K562 (cell line): ENCODE results near the gene ALDH7A1. TPM values are rescaled to one million over a fixed set of nuclear protein-coding genes. Genes with fewer than 3 reads are reported as not detected.

Experiments used
- CEBPG ChIP-seq, 3 experiments: fragments of 200-800 bp in 1 of 3; sonication (Bioruptor generic) in 1 of 3; sonication (generic) in 1 of 3; formaldehyde crosslinking in 1 of 3; IDR thresholded peaks in 2 of 3; conservative IDR thresholded peaks in 1 of 3; 2 replicates each; pipeline versions ENCODE4 v1.6.1 to v1.8.0; 2016 to 2022; ENCODE audit warnings: missing compliant biosample characterization in 2 of 3, missing genetic modification characterization in 2 of 3, mild to moderate bottlenecking in 1 of 3, missing genetic modification reagents in 1 of 3
- FIP1L1 ChIP-seq: fragments of 200-400 bp; formaldehyde crosslinking; IDR thresholded peaks from 2 replicates; pipeline ENCODE4 v1.6.1; 2018; ENCODE audit warnings: mild to moderate bottlenecking, low read depth, low read length; ENCODE audit not compliant: poor library complexity, severe bottlenecking
- FOSL1 ChIP-seq: fragments of 200-800 bp; sonication (Bioruptor generic); conservative IDR thresholded peaks from 2 replicates; pipeline ENCODE4 v1.6.1; 2016; ENCODE audit warnings: missing genetic modification characterization, missing compliant biosample characterization
- HDAC2 ChIP-seq: fragments of 450-650 bp; IDR thresholded peaks from 2 replicates; pipeline ENCODE4 v1.6.1; 2016; ENCODE audit warnings: mild to moderate bottlenecking
- HOXB6 ChIP-seq: fragments of 250-450 bp; sonication (Bioruptor Pico); IDR thresholded peaks from 2 replicates; pipeline ENCODE4 v1.5.1; 2022; ENCODE audit warnings: mild to moderate bottlenecking, borderline replicate concordance
- ILF3 ChIP-seq: fragments of 450-650 bp; IDR thresholded peaks from 2 replicates; pipeline ENCODE4 v1.6.1; 2018; ENCODE audit warnings: antibody characterized with exemption, mild to moderate bottlenecking, moderate library complexity, borderline replicate concordance
- KAT7 ChIP-seq: sonication (generic); formaldehyde crosslinking; IDR thresholded peaks from 2 replicates; pipeline ENCODE4 v1.8.0; 2022; ENCODE audit warnings: missing genetic modification reagents, mild to moderate bottlenecking, borderline replicate concordance
- LCOR ChIP-seq: sonication (generic); formaldehyde crosslinking; IDR thresholded peaks from 2 replicates; pipeline ENCODE4 v1.8.0; 2022; ENCODE audit warnings: mild to moderate bottlenecking, missing genetic modification reagents
- NUFIP1 ChIP-seq: fragments of 450-650 bp; IDR thresholded peaks from 2 replicates; pipeline ENCODE4 v1.6.1; 2018; ENCODE audit not compliant: partially characterized antibody
- PURB ChIP-seq: sonication (generic); formaldehyde crosslinking; IDR thresholded peaks from 2 replicates; pipeline ENCODE4 v1.9.0; 2021; ENCODE audit warnings: low read depth, mild to moderate bottlenecking, missing genetic modification reagents
- RUNX1 ChIP-seq: sonication (generic); IDR thresholded peaks from 2 replicates; pipeline ENCODE4 v1.6.1; 2016; ENCODE audit warnings: antibody characterized with exemption, low read depth
- SIN3B ChIP-seq: fragments of 450-650 bp; IDR thresholded peaks from 2 replicates; pipeline ENCODE4 v1.6.1; 2017; ENCODE audit warnings: low read depth, mild to moderate bottlenecking, moderate library complexity
- SMARCA5 ChIP-seq: fragments of 450-650 bp; IDR thresholded peaks from 2 replicates; pipeline ENCODE4 v1.6.1; 2016
- SMC3 ChIP-seq: conservative IDR thresholded peaks from 2 replicates; pipeline ENCODE4 v1.6.1; 2011; ENCODE audit warnings: low read depth, low read length, improper control_type of control experiment; ENCODE audit not compliant: insufficient read depth
- STAT5B ChIP-seq: fragments of 250-450 bp; sonication (Bioruptor Pico); IDR thresholded peaks from 2 replicates; pipeline ENCODE4 v1.8.0; 2021; ENCODE audit warnings: mild to moderate bottlenecking, inconsistent platforms
- ZNF785 ChIP-seq: fragments of 250-450 bp; sonication (Bioruptor Pico); IDR thresholded peaks from 2 replicates; pipeline ENCODE4 v1.4.0; 2020; ENCODE audit warnings: mild to moderate bottlenecking
- polyA plus RNA-seq, 8 experiments: library from polyadenylated mRNA; depleted of rRNA in 4 of 8; stranded (reverse) in 5 of 8; unstranded in 3 of 8; fragments of >200 nt; fragmentation: Nextera tagmentation in 2 of 8; fragmentation: Illumina TruSeq in 1 of 8; extraction: Ambion mirVana in 2 of 8; extraction: Trizol in 1 of 8; gene quantifications; 2 replicates each; pipeline versions ENCODE4 v1.2.1 to v1.2.3, GENCODE V29; 2011 to 2014; ENCODE audit warnings: inconsistent platforms in 1 of 8, missing spikeins in 1 of 8
- total RNA-seq, 7 experiments: library from RNA; depleted of rRNA in 6 of 7; stranded (reverse); fragments of >200 nt in 6 of 7; fragmentation: Illumina TruSeq in 2 of 7; extraction: Trizol in 2 of 7; gene quantifications; 2 replicates each; pipeline versions ENCODE4 v1.2.1 to v1.2.3, GENCODE V29; 2011 to 2021; ENCODE audit warnings: low replicate concordance in 1 of 7
- TF ChIP-seq, protein P1 (sequence below): fragments of 250-450 bp; sonication (Bioruptor Pico); IDR thresholded peaks from 2 replicates; pipeline ENCODE4 v1.5.0; 2021
- TF ChIP-seq, protein P2 (sequence below): fragments of 450-650 bp; formaldehyde crosslinking; IDR thresholded peaks from 2 replicates; pipeline ENCODE4 v1.4.0; 2020; ENCODE audit warnings: mild to moderate bottlenecking, moderate library complexity
- TF ChIP-seq, protein P3 (sequence below): fragments of 450-650 bp; IDR thresholded peaks from 2 replicates; pipeline ENCODE4 v1.6.1; 2016; ENCODE audit warnings: antibody characterized with exemption
- TF ChIP-seq, protein P4 (sequence below): fragments of 450-650 bp; IDR thresholded peaks from 2 replicates; pipeline ENCODE4 v1.6.1; 2016; ENCODE audit warnings: borderline replicate concordance
- TF ChIP-seq, protein P5 (sequence below): sonication (generic); formaldehyde crosslinking; IDR thresholded peaks from 2 replicates; pipeline ENCODE4 v1.8.0; 2023; ENCODE audit warnings: mild to moderate bottlenecking, missing genetic modification reagents

Gene ALDH7A1
- total and polyA plus RNA-seq, 9 of the 15 experiments (the other 6 are each of a cell fraction or from before 2014, with no cell fraction given): 0.04 to 0.49 TPM; not detected in 7

DNA sequence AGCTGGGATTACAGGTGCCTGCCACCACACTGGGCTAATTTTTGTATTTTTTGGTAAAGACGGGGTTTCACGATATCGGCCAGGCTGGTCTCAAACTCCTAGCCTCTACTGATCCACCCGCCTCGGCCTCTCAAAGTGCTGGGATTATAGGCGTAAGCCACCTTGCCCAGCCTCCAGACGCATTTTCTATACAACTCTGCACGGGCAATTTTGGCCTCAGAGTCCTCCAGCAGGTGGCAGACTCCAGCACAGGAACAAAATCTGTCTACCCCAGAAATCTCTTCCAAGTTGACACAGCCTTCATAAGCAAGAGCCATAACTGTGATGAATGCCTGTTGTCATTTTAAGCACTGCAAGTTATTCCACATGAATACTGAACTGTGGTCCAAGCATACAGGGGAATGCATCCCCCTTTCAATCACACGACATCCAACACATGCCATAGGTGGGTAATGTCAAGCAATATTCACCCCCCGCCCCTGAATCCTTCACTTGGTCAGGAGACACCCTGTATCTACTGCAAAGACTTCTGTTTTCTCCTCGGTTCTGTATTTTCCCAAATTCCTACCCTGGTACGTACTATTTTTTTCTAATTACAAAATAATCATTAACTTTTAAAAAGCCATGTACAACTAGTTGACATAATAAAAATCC is 50.8 kb downstream of the ALDH7A1 start (continued):
- TF ChIP-seq, protein P1, sequence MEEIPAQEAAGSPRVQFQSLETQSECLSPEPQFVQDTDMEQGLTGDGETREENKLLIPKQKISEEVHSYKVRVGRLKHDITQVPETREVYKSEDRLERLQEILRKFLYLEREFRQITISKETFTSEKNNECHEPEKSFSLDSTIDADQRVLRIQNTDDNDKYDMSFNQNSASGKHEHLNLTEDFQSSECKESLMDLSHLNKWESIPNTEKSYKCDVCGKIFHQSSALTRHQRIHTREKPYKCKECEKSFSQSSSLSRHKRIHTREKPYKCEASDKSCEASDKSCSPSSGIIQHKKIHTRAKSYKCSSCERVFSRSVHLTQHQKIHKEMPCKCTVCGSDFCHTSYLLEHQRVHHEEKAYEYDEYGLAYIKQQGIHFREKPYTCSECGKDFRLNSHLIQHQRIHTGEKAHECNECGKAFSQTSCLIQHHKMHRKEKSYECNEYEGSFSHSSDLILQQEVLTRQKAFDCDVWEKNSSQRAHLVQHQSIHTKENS (CRISPR knock-in tag): no peak
- no peak for TF ChIP-seq HDAC2
- no peak for TF ChIP-seq ZNF785 (CRISPR knock-in tag)
- no peak for TF ChIP-seq RUNX1
- TF ChIP-seq HOXB6 (CRISPR knock-in tag): no peak
- no peak for TF ChIP-seq CEBPG (CRISPR knock-in tag; IDR thresholded peaks at IDR 0.05)
- TF ChIP-seq CEBPG (tag; conservative IDR thresholded peaks at IDR 0.05 in 1 of 2, IDR thresholded peaks at IDR 0.05 in 1 of 2): no peak
- no peak for TF ChIP-seq SMARCA5
- TF ChIP-seq SIN3B: no peak
- TF ChIP-seq, protein P2, sequence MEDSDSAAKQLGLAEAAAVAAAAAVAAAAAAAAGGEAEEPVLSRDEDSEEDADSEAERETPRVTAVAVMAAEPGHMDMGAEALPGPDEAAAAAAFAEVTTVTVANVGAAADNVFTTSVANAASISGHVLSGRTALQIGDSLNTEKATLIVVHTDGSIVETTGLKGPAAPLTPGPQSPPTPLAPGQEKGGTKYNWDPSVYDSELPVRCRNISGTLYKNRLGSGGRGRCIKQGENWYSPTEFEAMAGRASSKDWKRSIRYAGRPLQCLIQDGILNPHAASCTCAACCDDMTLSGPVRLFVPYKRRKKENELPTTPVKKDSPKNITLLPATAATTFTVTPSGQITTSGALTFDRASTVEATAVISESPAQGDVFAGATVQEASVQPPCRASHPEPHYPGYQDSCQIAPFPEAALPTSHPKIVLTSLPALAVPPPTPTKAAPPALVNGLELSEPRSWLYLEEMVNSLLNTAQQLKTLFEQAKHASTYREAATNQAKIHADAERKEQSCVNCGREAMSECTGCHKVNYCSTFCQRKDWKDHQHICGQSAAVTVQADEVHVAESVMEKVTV (CRISPR knock-in tag): 0 out of 2 replicates have a peak, but pooled peaks have one; percentile 12
- TF ChIP-seq LCOR (CRISPR knock-in tag): peak; percentile 37; the same call in 1 of the 2 replicates
- TF ChIP-seq SMC3: peak; percentile 73
- TF ChIP-seq KAT7 (CRISPR knock-in tag): no peak
- TF ChIP-seq, protein P3, sequence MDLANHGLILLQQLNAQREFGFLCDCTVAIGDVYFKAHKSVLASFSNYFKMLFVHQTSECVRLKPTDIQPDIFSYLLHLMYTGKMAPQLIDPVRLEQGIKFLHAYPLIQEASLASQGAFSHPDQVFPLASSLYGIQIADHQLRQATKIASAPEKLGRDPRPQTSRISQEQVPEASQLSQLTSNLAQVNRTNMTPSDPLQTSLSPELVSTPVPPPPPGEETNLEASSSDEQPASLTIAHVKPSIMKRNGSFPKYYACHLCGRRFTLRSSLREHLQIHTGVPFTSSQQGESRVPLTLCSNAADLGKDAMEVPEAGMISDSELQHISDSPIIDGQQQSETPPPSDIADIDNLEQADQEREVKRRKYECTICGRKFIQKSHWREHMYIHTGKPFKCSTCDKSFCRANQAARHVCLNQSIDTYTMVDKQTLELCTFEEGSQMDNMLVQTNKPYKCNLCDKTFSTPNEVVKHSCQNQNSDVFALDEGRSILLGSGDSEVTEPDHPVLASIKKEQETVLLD: no peak
- TF ChIP-seq, protein P4, sequence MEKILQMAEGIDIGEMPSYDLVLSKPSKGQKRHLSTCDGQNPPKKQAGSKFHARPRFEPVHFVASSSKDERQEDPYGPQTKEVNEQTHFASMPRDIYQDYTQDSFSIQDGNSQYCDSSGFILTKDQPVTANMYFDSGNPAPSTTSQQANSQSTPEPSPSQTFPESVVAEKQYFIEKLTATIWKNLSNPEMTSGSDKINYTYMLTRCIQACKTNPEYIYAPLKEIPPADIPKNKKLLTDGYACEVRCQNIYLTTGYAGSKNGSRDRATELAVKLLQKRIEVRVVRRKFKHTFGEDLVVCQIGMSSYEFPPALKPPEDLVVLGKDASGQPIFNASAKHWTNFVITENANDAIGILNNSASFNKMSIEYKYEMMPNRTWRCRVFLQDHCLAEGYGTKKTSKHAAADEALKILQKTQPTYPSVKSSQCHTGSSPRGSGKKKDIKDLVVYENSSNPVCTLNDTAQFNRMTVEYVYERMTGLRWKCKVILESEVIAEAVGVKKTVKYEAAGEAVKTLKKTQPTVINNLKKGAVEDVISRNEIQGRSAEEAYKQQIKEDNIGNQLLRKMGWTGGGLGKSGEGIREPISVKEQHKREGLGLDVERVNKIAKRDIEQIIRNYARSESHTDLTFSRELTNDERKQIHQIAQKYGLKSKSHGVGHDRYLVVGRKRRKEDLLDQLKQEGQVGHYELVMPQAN: no peak
- TF ChIP-seq PURB (CRISPR knock-in tag): no peak
- no peak for TF ChIP-seq FOSL1 (tag)
- no peak for TF ChIP-seq NUFIP1
- no peak for TF ChIP-seq FIP1L1
- no peak for TF ChIP-seq STAT5B (CRISPR knock-in tag)
- TF ChIP-seq, protein P5, sequence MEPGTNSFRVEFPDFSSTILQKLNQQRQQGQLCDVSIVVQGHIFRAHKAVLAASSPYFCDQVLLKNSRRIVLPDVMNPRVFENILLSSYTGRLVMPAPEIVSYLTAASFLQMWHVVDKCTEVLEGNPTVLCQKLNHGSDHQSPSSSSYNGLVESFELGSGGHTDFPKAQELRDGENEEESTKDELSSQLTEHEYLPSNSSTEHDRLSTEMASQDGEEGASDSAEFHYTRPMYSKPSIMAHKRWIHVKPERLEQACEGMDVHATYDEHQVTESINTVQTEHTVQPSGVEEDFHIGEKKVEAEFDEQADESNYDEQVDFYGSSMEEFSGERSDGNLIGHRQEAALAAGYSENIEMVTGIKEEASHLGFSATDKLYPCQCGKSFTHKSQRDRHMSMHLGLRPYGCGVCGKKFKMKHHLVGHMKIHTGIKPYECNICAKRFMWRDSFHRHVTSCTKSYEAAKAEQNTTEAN: no peak
- TF ChIP-seq ILF3: no peak
